Measurements from ENCODE around the gene POLD3. TPM values are rescaled to one million over a fixed set of nuclear protein-coding genes. Genes with fewer than 3 reads are reported as not detected.

Gene POLD3
- total RNA-seq, 4 donors from 2014 or later = 5.1 to 13.8 (median 11.9) TPM

DNA sequence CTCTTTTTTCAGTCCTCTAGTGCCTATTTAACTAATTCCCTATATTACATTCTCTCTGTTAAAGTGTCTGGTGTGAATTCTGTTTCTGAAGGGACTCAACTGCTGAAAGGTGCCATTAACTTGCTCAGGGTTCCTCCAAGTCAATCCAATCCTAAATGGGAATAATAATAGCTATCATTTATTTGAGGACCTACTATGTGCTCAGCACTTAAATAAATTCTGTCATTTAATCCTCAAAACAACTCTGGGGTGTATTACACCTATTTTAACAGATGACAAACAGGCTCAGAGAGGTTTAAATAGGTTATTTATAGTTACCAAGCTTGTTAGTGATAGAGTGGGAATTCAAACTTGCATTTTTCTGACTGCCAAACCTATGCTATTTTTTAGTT is 40.6 kb upstream of the POLD3 start:
- peaks cover 0 to 20% (median 4%) of the 10 kb centered on the region in 3 donors for H3K4me1 ChIP-seq
- no peaks in the 10 kb centered on the region for H3K27me3 ChIP-seq
- no peaks in the 10 kb centered on the region for H3K36me3 ChIP-seq
- intact Hi-C loops (cut with DNase I) = no loop called here
- DNase-seq = no peak
- no peak overlapping the region for H3K4me3 ChIP-seq
- no peak overlapping the region for H3K27ac ChIP-seq
- H3K9me3 ChIP-seq = no peaks in the 10 kb centered on the region
- no peak for TF ChIP-seq POLR2A (IDR thresholded peaks at IDR 0.05)
- TF ChIP-seq, protein P1, sequence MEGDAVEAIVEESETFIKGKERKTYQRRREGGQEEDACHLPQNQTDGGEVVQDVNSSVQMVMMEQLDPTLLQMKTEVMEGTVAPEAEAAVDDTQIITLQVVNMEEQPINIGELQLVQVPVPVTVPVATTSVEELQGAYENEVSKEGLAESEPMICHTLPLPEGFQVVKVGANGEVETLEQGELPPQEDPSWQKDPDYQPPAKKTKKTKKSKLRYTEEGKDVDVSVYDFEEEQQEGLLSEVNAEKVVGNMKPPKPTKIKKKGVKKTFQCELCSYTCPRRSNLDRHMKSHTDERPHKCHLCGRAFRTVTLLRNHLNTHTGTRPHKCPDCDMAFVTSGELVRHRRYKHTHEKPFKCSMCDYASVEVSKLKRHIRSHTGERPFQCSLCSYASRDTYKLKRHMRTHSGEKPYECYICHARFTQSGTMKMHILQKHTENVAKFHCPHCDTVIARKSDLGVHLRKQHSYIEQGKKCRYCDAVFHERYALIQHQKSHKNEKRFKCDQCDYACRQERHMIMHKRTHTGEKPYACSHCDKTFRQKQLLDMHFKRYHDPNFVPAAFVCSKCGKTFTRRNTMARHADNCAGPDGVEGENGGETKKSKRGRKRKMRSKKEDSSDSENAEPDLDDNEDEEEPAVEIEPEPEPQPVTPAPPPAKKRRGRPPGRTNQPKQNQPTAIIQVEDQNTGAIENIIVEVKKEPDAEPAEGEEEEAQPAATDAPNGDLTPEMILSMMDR (IDR thresholded peaks at IDR 0.05) = no peak

DNA sequence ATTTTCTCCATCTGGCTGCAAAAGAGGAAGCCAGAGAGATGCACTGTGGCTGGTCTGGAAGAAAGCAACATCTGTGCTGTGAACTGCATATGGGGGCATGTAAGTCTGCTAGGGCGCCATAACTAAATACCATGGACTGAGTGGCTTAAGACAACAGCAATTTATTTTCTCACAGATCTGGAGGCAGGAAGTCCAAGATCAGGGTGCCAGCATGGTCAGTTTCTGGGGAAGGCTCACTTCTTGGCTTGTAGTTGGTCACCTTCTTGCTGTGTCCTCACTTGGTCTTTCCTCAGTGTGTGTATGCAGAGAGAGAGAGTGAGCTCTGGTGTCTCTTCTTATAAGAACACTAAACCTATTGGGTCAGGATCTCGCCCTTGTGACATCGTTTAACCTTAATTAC is 34.9 kb upstream of the POLD3 start:
- 92 to 100% methylated on average over 1 to 3 of the region's 3 CpGs for WGBS, 2 donors
- no peak overlapping the region for H3K27ac ChIP-seq
- no peaks in the 10 kb centered on the region for H3K36me3 ChIP-seq
- DNase-seq = no peak
- H3K27me3 ChIP-seq = no peaks in the 10 kb centered on the region
- H3K4me3 ChIP-seq = no peak overlapping the region
- no peak for TF ChIP-seq POLR2A (IDR thresholded peaks at IDR 0.05)
- TF ChIP-seq, protein P1 (IDR thresholded peaks at IDR 0.05) = no peak
- H3K9me3 ChIP-seq = no peaks in the 10 kb centered on the region
- no peaks in the 10 kb centered on the region for H3K4me1 ChIP-seq
- intact Hi-C loops (cut with DNase I) = no loop called here

DNA sequence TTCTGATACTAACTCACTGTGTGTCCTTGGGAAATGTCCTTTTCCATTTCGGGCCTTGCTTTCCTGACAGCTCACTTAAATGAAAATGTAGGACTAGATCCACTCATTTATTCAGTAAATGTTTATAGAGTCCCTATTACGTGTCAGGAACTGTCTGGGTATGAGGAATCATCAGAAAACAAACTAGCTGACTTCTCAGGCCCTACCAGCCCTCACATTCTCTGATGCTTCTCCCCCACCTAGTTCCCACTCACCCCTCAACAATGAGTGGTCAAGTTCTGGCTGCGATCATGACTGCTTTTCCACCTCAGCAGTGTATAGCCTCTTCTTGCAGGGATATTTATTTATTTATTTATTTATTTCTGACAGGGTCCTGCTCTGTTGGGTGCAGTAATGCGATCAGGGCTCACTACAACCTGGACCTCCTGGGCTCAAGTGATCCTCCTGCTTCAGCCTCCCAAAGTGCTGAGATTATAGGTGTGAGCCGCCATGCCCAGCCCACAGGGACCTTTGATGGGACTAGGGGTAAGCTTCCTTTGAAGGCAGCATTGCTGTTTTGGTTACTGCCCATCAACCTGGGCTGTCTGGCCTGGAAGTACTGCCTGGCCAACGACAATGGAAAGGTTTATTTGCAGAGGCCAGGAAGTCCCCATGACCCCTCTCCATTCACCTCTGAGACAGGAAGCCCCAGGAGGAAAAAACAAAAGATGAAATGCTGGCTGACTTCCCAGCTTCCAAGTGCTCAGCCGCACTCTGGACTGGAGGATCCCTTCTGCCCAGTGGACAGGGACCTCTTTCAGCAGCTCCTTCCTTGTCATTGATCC is 33.1 kb upstream of the POLD3 start:
- DNase-seq = no peak
- no peaks in the 10 kb centered on the region for H3K27me3 ChIP-seq
- H3K27ac ChIP-seq = no peak overlapping the region
- H3K4me1 ChIP-seq = no peaks in the 10 kb centered on the region
- TF ChIP-seq, protein P1 (IDR thresholded peaks at IDR 0.05) = no peak
- no peak for TF ChIP-seq POLR2A (IDR thresholded peaks at IDR 0.05)
- H3K36me3 ChIP-seq = no peaks in the 10 kb centered on the region
- no peak overlapping the region for H3K4me3 ChIP-seq
- WGBS, 2 donors = 69 to 77% methylated on average over 5 of the region's 7 CpGs
- intact Hi-C loops (cut with DNase I) = no loop called here
- no peaks in the 10 kb centered on the region for H3K9me3 ChIP-seq

DNA sequence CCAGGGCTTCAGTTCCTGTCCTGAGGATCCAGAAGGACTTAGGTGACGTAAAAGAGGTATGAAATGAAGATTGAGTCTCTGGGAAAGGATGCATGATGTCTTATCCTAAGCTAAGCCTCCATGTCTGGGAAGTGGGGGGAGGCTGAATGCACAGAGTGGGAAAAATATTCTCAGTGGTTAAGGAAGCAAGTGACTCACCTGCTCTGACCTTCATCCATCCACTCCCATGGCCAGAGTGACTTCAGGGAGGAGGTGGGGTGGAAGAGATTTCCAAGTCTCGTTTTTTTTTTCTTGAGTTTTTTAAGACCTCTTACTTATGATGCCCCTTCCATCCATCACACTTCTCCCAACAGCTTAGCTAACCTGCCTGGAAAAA is 32.5 kb upstream of the POLD3 start:
- Histone ChIP-seq H3K36me3 (no peaks in the 10 kb centered on the region), H3K27me3 (no peaks in the 10 kb centered on the region), H3K4me3 (no peak overlapping the region), H3K27ac (no peak overlapping the region), H3K4me1 (no peaks in the 10 kb centered on the region), H3K9me3 (no peaks in the 10 kb centered on the region)
- TF ChIP-seq, protein P1 (IDR thresholded peaks at IDR 0.05) = no peak
- no peak for TF ChIP-seq POLR2A (IDR thresholded peaks at IDR 0.05)
- intact Hi-C loops (cut with DNase I) = loop anchor here (10.0 kb wide), 1 partner anchor 165 kb away; the partner anchor contains the start of gene PGM2L1
- WGBS, 2 donors = 64 to 65% methylated on average over 2 of the region's 2 CpGs
- DNase-seq = no peak

DNA sequence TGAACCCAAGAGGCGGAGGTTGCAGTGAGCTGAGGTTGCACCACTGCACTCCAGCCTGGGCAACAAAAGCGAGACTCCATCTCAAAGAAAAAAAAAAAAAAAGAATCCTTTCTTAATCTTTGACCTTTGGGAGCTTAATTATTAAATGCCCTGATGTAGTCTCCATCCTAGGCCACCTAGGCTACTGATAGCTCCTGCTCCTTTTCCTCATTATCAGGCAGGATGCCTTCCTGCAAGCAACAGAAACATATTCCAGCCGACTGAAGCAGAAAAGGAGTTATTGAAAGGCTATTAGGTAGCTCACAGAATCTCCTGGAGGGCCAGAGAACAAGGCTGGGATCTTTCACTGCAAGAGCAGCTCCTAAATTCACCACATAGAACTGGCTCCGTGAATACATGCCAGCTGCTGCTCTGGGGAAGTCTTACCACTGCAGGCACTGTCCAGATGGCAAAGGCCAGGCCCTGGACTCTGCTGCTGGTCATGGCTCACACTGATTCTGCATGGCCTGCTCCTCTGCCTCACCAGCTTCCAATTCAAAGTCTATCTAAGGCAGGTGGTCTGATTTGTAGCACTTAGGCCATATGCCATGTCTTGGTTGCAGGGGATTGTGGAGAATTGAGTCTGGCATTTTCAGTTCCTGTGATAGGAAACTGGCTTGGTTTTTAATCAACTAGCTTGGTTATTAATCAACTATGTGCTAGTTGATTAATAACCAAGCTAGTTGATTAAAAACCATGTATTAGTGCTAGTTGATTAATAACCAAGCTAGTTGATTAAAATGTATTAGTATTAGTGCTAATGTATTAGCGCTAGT is 26.0 kb upstream of the POLD3 start:
- no peak for DNase-seq
- H3K27ac ChIP-seq = no peak overlapping the region
- no peaks in the 10 kb centered on the region for H3K36me3 ChIP-seq
- TF ChIP-seq, protein P1 (IDR thresholded peaks at IDR 0.05) = no peak
- TF ChIP-seq POLR2A (IDR thresholded peaks at IDR 0.05) = no peak
- H3K4me1 ChIP-seq = no peaks in the 10 kb centered on the region
- no peaks in the 10 kb centered on the region for H3K9me3 ChIP-seq
- intact Hi-C loops (cut with DNase I) = loop anchor here (10.0 kb wide), 1 partner anchor 172 kb away; the partner anchor contains the start of gene PGM2L1
- H3K27me3 ChIP-seq = no peaks in the 10 kb centered on the region
- no peak overlapping the region for H3K4me3 ChIP-seq
- WGBS, 2 donors = 71 to 82% methylated on average over 5 of the region's 5 CpGs

Data from esophagus squamous epithelium (tissue), 5 donors.